LNCaP clone FGC (cell line): ENCODE results near the gene MTLN.

Experiments
- DNase-seq: peaks from one replicate; pipeline ENCODE4 v3.0.0-alpha.2; 2011; ENCODE audit warnings: low read depth
- H3K4me3 ChIP-seq: 2 replicates; pipeline ENCODE4 v1.5.1; 2011; ENCODE audit warnings: mild to moderate bottlenecking, low read depth, low read length, control low read depth
- TF ChIP-seq, protein P1 (sequence below): IDR thresholded peaks from 2 replicates; pipeline ENCODE4 v1.5.1; 2012; ENCODE audit warnings: mild to moderate bottlenecking; ENCODE audit not compliant: control insufficient read depth, insufficient read depth; ENCODE audit errors: extremely low read depth

The MTLN gene

DNA sequence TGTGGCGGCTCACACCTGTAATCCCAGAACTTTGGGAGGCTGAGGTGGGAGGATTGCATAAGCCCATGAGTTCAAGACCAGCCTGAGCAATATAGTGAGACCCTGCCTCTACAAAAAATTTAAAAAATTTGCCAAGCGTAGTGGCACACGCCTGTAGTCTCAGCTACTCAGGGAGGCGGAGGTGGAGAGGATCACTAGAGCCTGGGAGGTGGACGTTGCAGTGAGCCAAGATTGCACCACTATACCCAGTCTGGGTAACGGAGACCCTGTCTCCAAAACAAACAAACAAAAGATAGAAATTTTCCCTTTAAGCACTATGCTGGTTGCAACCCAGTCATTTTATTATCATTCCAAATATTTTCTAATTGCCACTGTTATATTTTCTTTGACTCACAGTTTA lies 39.8 kb downstream of the MTLN start:
- no peak overlapping the region for H3K4me3 ChIP-seq
- no peak for DNase-seq
- TF ChIP-seq, protein P1, sequence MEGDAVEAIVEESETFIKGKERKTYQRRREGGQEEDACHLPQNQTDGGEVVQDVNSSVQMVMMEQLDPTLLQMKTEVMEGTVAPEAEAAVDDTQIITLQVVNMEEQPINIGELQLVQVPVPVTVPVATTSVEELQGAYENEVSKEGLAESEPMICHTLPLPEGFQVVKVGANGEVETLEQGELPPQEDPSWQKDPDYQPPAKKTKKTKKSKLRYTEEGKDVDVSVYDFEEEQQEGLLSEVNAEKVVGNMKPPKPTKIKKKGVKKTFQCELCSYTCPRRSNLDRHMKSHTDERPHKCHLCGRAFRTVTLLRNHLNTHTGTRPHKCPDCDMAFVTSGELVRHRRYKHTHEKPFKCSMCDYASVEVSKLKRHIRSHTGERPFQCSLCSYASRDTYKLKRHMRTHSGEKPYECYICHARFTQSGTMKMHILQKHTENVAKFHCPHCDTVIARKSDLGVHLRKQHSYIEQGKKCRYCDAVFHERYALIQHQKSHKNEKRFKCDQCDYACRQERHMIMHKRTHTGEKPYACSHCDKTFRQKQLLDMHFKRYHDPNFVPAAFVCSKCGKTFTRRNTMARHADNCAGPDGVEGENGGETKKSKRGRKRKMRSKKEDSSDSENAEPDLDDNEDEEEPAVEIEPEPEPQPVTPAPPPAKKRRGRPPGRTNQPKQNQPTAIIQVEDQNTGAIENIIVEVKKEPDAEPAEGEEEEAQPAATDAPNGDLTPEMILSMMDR: no peak

DNA sequence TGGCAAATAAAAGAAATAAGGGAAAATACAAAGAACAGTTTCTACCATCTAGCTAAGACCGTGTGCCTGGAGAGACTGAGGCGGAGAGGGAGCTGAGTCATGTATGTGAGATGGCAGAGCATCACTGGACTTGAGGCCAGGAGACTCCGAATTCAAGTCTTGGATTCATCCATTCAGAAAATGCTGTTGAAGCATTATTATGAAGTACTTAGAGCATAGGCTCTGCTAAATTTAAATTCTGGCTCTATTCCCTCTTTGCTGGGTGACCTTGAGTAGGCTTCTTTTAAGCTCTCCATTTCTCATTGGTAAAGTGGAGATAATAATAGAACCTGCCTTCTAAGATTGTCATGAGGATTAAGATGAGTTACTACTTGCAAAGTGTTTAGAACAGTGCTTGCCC lies 42.2 kb downstream of the MTLN start:
- TF ChIP-seq, protein P1: no peak
- no peak for DNase-seq
- H3K4me3 ChIP-seq: no peak overlapping the region

DNA sequence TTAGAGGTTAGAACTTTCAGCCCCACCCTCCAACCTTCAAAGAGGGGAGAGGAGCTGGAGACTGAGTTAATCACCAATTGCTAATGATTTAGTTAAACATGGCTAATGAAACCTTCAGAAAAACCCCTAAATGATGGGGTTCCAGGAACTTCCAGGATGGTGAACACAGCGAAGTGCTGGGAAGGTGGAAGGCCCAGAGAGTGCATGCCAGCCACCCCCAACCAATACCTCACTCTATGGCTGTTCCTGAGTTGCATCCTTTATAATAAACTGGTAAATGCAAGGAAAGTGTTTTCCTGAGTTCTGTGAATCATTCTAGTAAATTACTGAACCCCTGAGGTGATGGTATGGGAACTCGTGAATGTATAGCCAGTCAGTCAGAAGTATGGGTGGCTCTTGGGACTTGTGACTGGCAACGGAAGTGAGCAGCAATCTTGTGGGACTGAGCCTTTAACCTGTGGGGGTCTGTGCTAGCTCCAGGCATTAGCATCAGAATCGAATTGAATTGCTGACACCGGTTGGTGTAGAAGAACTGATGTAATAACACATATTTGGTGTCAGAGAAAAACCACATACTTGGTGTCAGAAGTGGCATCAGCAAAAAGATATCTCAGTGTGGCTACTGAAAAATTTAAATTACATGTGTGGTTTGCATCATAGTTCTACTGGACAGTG lies 44.9 kb downstream of the MTLN start:
- DNase-seq: no peak
- H3K4me3 ChIP-seq: no peak overlapping the region
- TF ChIP-seq, protein P1: no peak

DNA sequence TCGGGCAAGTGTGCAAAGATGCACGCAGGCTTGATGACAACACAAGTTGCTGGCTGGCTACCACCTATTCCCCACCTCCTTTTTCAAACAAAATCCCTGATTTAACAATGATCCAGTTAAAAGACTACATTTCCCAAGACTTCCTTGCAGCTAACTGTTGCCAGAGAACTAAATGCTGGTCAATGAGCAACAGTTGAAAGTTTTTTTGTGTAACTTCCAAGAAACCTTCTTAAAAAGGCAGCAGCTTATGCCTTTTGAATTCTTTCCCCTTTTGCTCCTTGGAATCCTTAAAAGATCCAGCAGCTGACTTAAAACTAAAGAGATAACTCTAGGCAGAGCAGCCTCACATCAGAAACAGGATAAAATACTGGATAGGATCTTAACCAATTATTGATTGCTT lies 46.1 kb downstream of the MTLN start:
- DNase-seq: no peak
- H3K4me3 ChIP-seq: no peak overlapping the region
- TF ChIP-seq, protein P1: no peak
